ENCODE results near the gene PI4KA.
"Not testable (repeated sequence)": the region's sequence is repeated elsewhere in the genome, so short reads cannot be mapped to it uniquely, and the experiment has no call there.

GRCh38 chr22:20897737-20898136 is 39.1 kb upstream of the PI4KA start:
- TF ChIP-seq POLR2A (IDR thresholded peaks at IDR 0.05; ENCODE audit: low read depth, low read length); POLR2AphosphoS5 (IDR thresholded peaks at IDR 0.05; ENCODE audit: low read depth, low read length); TAF1 (IDR thresholded peaks at IDR 0.05; ENCODE audit: borderline replicate concordance, low read depth, low read length): not testable (repeated sequence)

Measured in GM12892 (cell line).